B cell (primary cell): Measurements from ENCODE around the gene AXDND1. TPM values are rescaled to one million over a fixed set of nuclear protein-coding genes. Genes with fewer than 3 reads are reported as not detected.

Experiments
- ATAC-seq: fragments of 200-7000 bp; cut with Tn5 transposase; one replicate; pipeline ENCODE4 v1.10.0; 2021; ENCODE audit warnings: low read depth, mild to moderate bottlenecking, moderate number of reproducible peaks, moderate library complexity
- CTCF ChIA-PET: fragments of 350-600 bp; sonication (Branson Sonifier 250); formaldehyde crosslinking; loops from one replicate; lab custom pipeline; 2021; ENCODE audit warnings: antibody characterized with exemption, inconsistent platforms; lab: Charles Lee
- POLR2A ChIA-PET: fragments of 350-600 bp; sonication (Branson Sonifier 250); formaldehyde crosslinking; loops from one replicate; lab custom pipeline; 2021; ENCODE audit warnings: antibody characterized with exemption; lab: Charles Lee
- DNase-seq: peaks from one replicate; pipeline ENCODE4 v3.0.0; 2013
- H2AFZ ChIP-seq: 2 replicates; pipeline ENCODE4 v1.6.1; 2012; ENCODE audit warnings: mild to moderate bottlenecking, low read depth, low read length; ENCODE audit not compliant: insufficient read depth, poor library complexity, severe bottlenecking
- H3K27ac ChIP-seq, 2 donors: 1 replicate in 1 of 2; 2 replicates in 1 of 2; pipeline ENCODE4 v1.5.1; 2012 to 2013; ENCODE audit warnings: low read length in 2 of 2, mild to moderate bottlenecking in 2 of 2, moderate library complexity in 1 of 2
- H3K27me3 ChIP-seq, 4 experiments: fragments of 200-600 bp in 1 of 4; sonication (generic) in 1 of 4; replicated peaks in 1 of 4; 1 replicate in 2 of 4; 2 replicates in 2 of 4; pipeline versions ENCODE4 v1.6.1 to v1.7.0; 2013 to 2016; ENCODE audit warnings: low read length in 3 of 4, mild to moderate bottlenecking in 2 of 4, mixed read lengths in 1 of 4, moderate library complexity in 1 of 4; ENCODE audit not compliant: insufficient read depth in 4 of 4, control insufficient read depth in 3 of 4; ENCODE audit errors: control extremely low read depth in 1 of 4
- H3K36me3 ChIP-seq, 2 experiments: replicated peaks in 1 of 2; 1 replicate in 1 of 2; 2 replicates in 1 of 2; pipeline versions ENCODE4 v1.6.1 to v1.7.1; 2013; ENCODE audit warnings: low read length in 1 of 2; ENCODE audit not compliant: insufficient read depth in 2 of 2, control insufficient read depth in 1 of 2; ENCODE audit errors: control extremely low read depth in 1 of 2, extremely low read depth in 1 of 2
- H3K4me1 ChIP-seq, 2 donors: fragments of 200-600 bp in 1 of 2; sonication (generic) in 1 of 2; 1 replicate in 1 of 2; 2 replicates in 1 of 2; pipeline versions ENCODE4 v1.5.1 to v1.6.1; 2013 to 2017; ENCODE audit warnings: low read length in 2 of 2; ENCODE audit not compliant: control insufficient read depth in 2 of 2, insufficient read depth in 2 of 2
- H3K4me2 ChIP-seq: replicated peaks from 2 replicates; pipeline ENCODE3; 2012; ENCODE audit warnings: mild to moderate bottlenecking, low read depth, low read length; ENCODE audit not compliant: poor library complexity, severe bottlenecking
- H3K4me3 ChIP-seq, 5 experiments: fragments of 200-600 bp in 1 of 5; sonication (generic) in 1 of 5; 1 replicate in 3 of 5; 2 replicates in 2 of 5; pipeline versions ENCODE4 v1.5.1 to v1.7.0; 2011 to 2016; ENCODE audit warnings: low read length in 4 of 5, mild to moderate bottlenecking in 4 of 5, low read depth in 2 of 5, control low read depth in 1 of 5, moderate library complexity in 1 of 5; ENCODE audit not compliant: insufficient read depth in 1 of 5; ENCODE audit errors: control extremely low read depth in 1 of 5, extremely low read depth in 1 of 5
- H3K79me2 ChIP-seq: fragments of 200-600 bp; sonication (generic); one replicate; pipeline ENCODE4 v1.6.0; 2016; ENCODE audit warnings: low read length; ENCODE audit not compliant: control insufficient read depth, insufficient read depth
- H3K9ac ChIP-seq: fragments of 200-600 bp; sonication (generic); 2 replicates; pipeline ENCODE4 v1.6.1; 2017; ENCODE audit warnings: mild to moderate bottlenecking, low read length, moderate library complexity
- H3K9me3 ChIP-seq, 3 donors: one replicate each; pipeline versions ENCODE4 v1.6.1 to v1.7.1; 2013; ENCODE audit warnings: low read length in 2 of 3; ENCODE audit not compliant: control insufficient read depth in 2 of 3, insufficient read depth in 1 of 3; ENCODE audit errors: control extremely low read depth in 1 of 3
- H4K20me1 ChIP-seq: 2 replicates; pipeline ENCODE4 v1.6.0; 2012; ENCODE audit warnings: mild to moderate bottlenecking, low read length; ENCODE audit not compliant: insufficient read depth, control insufficient read depth, poor library complexity, severe bottlenecking
- H3K27ac Mint-ChIP-seq: one replicate; pipeline ENCODE4 v1.8.0; 2021; ENCODE audit warnings: mixed read lengths
- H3K27me3 Mint-ChIP-seq: one replicate; pipeline ENCODE4 v1.8.0; 2021; ENCODE audit warnings: mixed read lengths
- H3K4me1 Mint-ChIP-seq: one replicate; pipeline ENCODE4 v1.8.0; 2021; ENCODE audit warnings: mixed read lengths
- H3K4me3 Mint-ChIP-seq: one replicate; pipeline ENCODE4 v1.8.0; 2021; ENCODE audit warnings: mixed read lengths
- H3K9me3 Mint-ChIP-seq: one replicate; pipeline ENCODE4 v1.8.0; 2022; ENCODE audit warnings: mixed read lengths; ENCODE audit not compliant: insufficient read depth
- EZH2 ChIP-seq: IDR thresholded peaks from 2 replicates; pipeline ENCODE4 v1.6.1; 2012; ENCODE audit warnings: borderline replicate concordance, low read depth, mild to moderate bottlenecking, moderate library complexity, low read length; ENCODE audit not compliant: insufficient read depth, poor library complexity, severe bottlenecking
- WGBS: methylation state at CpG from one replicate; pipeline ENCODE4 v1.1.5; 2013; ENCODE audit warnings: missing lambda C conversion rate; ENCODE audit not compliant: insufficient coverage; 5-methylcytosine and 5-hydroxymethylcytosine counted together
- intact Hi-C: fragments of 100-400 bp; cut with micrococcal nuclease; formaldehyde crosslinking; loops from one replicate; pipeline ENCODE4 v1.10.0; 2022
- polyA plus RNA-seq: library from polyadenylated mRNA; depleted of rRNA; stranded (reverse); fragments of >200 nt; gene quantifications from 2 replicates; pipeline ENCODE4 v1.2.3, GENCODE V29; 2012
- total RNA-seq, 2 donors: library from RNA; stranded (reverse); fragments of 120-200 nt in 1 of 2; gene quantifications; 1 replicate in 1 of 2; 2 replicates in 1 of 2; pipeline versions ENCODE4 v1.2.3 to v1.2.4, GENCODE V29; 2013 to 2022
- TF ChIP-seq, protein P1 (sequence below): fragments of 200-600 bp; IDR thresholded peaks from one replicate; pipeline ENCODE4 v1.8.0; 2022; ENCODE audit warnings: antibody characterized with exemption, mild to moderate bottlenecking

Gene AXDND1
- total and polyA plus RNA-seq, 2 donors (not counting 1 experiment from before 2014, with no cell fraction given) = 0.40 to 1.1 TPM

DNA sequence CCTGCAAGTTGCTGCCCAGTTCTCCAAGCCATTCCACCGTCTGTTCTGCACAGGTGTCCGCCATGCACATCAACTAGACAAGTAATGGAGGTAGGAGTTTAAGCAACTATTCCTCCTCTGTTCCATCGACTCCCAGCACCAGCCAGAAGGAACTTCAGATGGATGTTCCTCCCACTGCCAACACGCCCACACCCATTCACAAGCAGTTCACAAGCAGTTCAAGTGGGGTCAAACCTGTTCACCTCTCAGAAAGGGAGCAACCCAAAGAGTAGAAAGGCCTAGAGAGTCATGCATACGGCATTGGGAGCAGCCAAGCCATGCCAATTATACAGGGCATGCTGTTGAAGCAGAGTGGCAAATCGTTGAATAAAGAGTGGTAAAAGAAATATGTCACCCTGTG is 221.6 kb downstream of the AXDND1 start:
- no peaks in the 10 kb centered on the region for H3K4me1 Mint-ChIP-seq
- Histone ChIP-seq H3K9me3 (peaks cover 0 to 24% (median 0%) of the 10 kb centered on the region in 3 donors), H3K27ac (no peak overlapping the region), H2AFZ (no peak overlapping the region), H3K27me3 (peaks cover 0 to 28% (median 9%) of the 10 kb centered on the region in 4 experiments), H3K4me2 (no peak overlapping the region), H3K36me3 (no peaks in the 10 kb centered on the region), H3K4me1 (no peaks in the 10 kb centered on the region), H3K4me3 (no peak overlapping the region), H3K79me2 (no peaks in the 10 kb centered on the region), H4K20me1 (no peaks in the 10 kb centered on the region), H3K9ac (no peak overlapping the region)
- no peak overlapping the region for H3K4me3 Mint-ChIP-seq
- ATAC-seq = no peak
- H3K27ac Mint-ChIP-seq = no peak overlapping the region
- POLR2A ChIA-PET = no interaction called here
- intact Hi-C loops = no loop called here
- WGBS = 85% methylated on average over 4 of the region's 6 CpGs
- H3K9me3 Mint-ChIP-seq = no peaks in the 10 kb centered on the region
- no peak for DNase-seq
- H3K27me3 Mint-ChIP-seq = peaks cover 56% of the 10 kb centered on the region
- no peak for TF ChIP-seq EZH2
- TF ChIP-seq, protein P1, sequence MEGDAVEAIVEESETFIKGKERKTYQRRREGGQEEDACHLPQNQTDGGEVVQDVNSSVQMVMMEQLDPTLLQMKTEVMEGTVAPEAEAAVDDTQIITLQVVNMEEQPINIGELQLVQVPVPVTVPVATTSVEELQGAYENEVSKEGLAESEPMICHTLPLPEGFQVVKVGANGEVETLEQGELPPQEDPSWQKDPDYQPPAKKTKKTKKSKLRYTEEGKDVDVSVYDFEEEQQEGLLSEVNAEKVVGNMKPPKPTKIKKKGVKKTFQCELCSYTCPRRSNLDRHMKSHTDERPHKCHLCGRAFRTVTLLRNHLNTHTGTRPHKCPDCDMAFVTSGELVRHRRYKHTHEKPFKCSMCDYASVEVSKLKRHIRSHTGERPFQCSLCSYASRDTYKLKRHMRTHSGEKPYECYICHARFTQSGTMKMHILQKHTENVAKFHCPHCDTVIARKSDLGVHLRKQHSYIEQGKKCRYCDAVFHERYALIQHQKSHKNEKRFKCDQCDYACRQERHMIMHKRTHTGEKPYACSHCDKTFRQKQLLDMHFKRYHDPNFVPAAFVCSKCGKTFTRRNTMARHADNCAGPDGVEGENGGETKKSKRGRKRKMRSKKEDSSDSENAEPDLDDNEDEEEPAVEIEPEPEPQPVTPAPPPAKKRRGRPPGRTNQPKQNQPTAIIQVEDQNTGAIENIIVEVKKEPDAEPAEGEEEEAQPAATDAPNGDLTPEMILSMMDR = no peak
- CTCF ChIA-PET = no interaction called here

DNA sequence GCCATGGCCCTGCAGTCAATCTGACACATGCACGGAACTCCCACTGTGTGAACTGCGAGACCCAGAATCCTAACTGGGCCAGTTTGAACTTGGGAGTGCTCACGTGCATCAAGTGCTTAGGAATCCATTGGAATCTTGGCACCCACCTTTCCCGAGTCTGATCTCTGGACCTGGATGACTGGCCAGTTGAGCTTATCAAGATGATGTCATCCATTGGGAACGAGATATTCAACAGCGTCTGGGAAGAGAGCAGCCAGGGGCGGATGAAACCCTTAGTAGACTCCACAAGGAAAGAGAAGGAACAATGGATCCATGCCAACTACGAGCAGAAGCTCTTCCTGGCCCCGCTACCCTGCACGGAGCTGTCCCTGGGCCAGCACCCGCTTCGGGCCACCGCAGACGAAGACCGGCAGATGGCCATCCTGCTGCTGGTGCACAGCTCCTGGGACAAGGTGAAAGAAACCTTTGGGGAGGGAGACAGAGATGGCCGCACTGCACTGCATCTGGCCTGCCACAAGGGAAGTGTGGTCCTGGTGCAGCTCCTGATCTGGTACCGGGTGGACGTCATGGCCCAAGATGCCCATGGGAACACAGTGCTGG is 222.8 kb downstream of the AXDND1 start:
- POLR2A ChIA-PET = no interaction called here
- 96% methylated on average over 18 of the region's 18 CpGs for whole genome bisulfite sequencing
- H4K20me1 ChIP-seq = no peaks in the 10 kb centered on the region
- no peak overlapping the region for H3K4me3 Mint-ChIP-seq
- H3K36me3 ChIP-seq = no peaks in the 10 kb centered on the region
- TF ChIP-seq, protein P1 = no peak
- no peak for TF ChIP-seq EZH2
- ATAC-seq (no peak), DNase-seq (no peak)
- CTCF ChIA-PET = no interaction called here
- H3K27ac ChIP-seq = no peak overlapping the region
- no peaks in the 10 kb centered on the region for H3K9me3 Mint-ChIP-seq
- H3K79me2 ChIP-seq = no peaks in the 10 kb centered on the region
- H3K4me1 ChIP-seq = no peaks in the 10 kb centered on the region
- H3K4me1 Mint-ChIP-seq = no peaks in the 10 kb centered on the region
- no peak overlapping the region for H2AFZ ChIP-seq
- H3K9me3 ChIP-seq = peaks cover 0 to 24% (median 0%) of the 10 kb centered on the region in 3 donors
- H3K27me3 Mint-ChIP-seq = peaks cover 61% of the 10 kb centered on the region
- peaks cover 0 to 32% (median 11%) of the 10 kb centered on the region in 4 experiments for H3K27me3 ChIP-seq
- no peak overlapping the region for H3K4me3 ChIP-seq
- no peak overlapping the region for H3K27ac Mint-ChIP-seq
- intact Hi-C loops = no loop called here
- H3K9ac ChIP-seq = no peak overlapping the region
- H3K4me2 ChIP-seq = no peak overlapping the region
